IPS-11a (cell line): ENCODE measurements around the gene NGEF.

Source experiments
- H3K4me3 ChIP-seq: one replicate; pipeline ENCODE4 v1.5.1; 2013; ENCODE audit warnings: low read depth, low read length, control low read depth

The NGEF gene

DNA sequence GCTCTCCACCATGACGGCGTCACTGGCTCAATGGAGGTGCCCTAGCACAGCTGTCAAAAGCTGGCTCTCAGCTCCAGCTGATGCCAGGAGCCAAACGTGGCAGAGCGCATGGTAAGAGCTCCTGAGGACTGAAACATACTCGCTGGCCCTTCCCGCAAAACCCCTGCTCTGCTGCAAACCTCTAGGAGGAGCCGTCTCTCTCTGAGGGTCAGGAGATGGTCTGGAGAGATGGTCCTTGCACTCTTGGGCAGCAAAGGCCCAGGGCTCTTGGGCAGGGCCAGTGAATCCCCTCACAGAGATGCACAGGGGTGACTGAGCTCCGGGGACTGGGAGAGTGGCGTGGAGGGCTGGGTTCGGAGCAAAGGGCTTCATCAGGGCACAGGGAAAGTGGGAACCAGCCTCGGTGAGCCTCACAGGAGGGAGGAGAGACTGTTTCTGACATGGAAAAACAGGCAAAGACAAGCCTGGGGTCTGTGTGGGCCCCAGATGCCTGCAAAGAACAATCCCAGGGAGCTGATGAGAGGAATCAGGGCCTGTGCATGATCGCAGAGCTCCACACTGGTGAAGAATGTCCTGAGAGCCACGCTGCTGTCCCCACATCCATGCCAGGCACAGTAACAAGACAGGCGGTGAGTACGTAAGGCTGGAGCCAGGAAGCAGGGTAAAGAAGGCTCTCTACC, 125.7 kb downstream of the NGEF start:
- H3K4me3 ChIP-seq, result no peak overlapping the region

DNA sequence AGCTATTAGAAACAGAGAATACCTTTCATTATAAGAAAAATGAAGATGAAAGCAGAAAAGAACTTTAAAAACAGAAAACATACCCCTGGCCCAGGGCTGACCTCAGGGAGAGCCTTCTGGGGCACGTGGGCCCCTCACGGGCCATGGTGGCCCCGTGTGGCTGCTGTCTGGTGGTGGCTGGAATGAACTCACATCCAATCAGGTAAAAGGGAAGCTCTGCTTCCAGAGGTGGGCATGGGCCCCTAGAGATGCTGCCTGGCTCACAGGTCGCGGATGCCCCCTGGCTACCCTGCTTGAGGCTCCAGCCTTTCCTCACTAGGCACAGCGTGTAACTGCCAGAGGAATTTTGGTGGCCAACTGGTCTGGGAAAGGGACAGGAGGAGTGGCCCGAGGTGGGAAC, 126.4 kb downstream of the NGEF start:
- H3K4me3 ChIP-seq, result no peak overlapping the region

DNA sequence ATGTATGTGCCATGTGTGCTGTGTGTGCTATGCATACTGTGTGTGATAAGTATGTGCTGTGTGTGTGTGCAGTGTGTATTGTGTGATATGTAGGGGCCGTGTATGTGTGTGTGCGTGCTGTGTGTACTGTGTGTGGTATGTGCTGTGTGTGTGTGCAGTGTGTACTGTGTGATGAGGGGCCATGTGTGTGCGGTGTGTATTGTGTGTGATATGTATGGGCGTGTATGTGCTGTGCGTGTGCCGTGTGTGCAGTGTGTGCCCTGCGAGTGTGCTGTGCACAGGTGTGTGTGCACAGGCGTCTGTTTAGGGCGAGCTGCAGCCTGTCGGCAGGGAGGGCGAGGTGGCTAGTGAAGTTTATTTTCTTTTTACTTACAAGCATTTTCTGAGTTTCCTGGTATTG, 126.9 kb downstream of the NGEF start:
- no peak overlapping the region for H3K4me3 ChIP-seq

DNA sequence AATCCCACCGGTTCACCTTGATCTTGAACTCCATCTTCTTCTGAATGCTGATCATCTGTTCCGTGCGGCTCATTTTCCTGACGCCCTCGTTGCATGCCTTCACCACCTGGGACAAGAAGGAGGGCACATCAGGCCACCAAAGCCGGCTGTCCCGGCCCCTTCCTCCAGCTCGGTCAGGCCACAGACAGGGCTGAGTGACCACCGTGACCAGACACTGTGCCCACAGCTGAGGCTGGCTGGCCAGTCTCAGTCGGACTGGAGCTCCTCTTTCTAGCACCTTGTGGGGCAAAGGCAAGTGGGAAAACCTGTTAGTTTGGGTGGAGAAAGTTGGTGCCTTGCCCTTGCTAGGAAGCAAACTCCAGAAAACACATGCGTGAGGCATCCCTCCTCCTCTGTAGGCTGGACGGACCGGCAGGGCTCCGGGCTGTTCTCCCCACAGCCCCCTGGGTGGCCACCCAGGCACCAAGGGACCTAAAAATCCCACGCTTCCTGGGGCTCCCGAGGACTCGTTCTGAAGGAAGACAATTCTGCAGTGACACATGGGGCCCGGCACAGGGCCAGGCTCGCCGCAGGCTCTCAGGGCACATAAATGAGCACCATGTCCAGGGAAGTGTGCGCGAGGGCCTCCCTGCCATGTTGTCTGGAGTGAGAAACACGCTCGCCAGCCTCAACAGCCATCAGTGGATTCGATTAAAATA, 127.6 kb downstream of the NGEF start:
- no peak overlapping the region for H3K4me3 ChIP-seq

DNA sequence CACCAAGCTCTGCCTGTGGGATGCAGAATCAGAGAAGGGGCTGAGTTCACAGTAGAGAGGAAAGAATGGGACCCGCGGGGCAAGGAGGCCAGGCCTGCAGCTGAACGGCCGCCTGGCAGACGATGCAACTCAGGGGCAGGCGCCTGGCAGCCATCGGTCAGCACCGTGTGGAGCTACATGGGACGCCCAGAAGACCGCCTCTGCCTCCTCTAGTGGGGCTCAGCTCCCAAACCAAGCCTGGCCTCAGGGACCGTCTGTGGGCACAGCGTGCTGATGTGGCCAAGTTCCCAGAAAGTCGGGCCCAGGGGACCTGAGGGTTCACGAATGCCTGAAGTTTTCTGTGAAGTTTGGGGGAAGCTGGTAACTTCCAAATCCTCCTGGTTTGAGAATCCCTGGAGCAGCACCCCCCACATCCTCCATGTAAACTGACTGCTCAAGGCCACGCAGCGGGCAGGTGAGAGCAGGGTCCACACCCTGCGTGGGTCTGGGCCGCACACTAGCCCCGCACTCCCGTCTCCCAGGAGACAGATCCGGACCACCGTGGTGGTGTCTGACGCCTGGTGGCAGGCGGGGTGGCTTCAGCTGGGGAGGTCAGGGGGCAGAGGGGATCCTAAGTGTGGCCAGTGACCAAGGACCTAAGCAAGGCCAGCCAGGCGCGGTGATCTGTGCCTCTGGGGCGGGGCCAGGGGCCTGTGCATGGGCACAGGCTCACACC, 128.3 kb downstream of the NGEF start:
- H3K4me3 ChIP-seq, result no peak overlapping the region

DNA sequence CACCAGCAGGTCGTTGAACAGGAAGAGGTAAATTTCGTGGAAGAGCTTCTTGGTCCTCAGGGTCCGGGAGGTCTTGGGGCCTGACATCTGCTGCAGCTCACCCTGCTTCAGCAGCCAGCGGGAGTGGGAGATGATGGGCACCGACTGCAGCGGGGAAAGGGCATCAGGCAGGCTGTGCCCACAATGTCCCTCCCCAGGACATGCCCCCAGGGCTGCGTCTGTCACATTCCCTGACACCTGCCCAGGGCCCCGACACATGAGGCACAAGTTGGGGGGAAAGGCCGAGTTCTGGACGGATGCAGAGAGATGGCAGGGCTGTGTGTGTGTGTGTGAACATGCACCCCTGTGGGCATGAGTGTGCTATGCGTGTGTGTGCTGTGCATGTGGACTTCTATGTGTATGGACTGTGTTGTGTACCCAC, 129.0 kb downstream of the NGEF start:
- no peak overlapping the region for H3K4me3 ChIP-seq

DNA sequence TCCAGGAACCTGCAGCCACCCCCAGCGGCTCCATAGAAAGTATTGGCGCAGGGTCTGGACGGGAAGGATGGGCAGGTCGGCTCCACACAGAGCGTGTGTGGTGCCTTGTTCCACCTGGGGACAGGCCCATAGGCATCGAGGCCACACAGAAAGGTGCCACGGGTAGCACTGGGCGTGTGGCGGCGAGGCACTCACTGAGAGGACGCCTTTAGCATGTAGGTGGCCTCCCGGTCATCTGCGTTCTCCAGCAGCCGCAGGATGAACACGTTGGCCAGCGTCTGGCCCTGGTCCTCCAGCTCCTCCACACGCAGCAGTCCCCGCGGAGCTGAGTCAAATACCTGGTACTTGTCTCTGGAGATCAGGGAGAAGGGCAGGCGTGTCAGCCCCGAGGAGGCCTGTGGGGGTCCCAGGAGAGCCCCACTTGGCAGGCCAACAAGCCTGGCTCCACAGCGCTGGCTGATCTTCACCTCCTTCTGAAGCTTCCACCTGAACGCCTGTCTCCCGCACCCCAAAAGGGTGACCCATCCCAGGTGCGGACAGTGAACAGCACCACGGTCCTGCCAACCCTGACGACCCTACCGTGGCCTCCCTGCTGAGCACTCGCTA, 129.8 kb downstream of the NGEF start:
- no peak overlapping the region for H3K4me3 ChIP-seq

DNA sequence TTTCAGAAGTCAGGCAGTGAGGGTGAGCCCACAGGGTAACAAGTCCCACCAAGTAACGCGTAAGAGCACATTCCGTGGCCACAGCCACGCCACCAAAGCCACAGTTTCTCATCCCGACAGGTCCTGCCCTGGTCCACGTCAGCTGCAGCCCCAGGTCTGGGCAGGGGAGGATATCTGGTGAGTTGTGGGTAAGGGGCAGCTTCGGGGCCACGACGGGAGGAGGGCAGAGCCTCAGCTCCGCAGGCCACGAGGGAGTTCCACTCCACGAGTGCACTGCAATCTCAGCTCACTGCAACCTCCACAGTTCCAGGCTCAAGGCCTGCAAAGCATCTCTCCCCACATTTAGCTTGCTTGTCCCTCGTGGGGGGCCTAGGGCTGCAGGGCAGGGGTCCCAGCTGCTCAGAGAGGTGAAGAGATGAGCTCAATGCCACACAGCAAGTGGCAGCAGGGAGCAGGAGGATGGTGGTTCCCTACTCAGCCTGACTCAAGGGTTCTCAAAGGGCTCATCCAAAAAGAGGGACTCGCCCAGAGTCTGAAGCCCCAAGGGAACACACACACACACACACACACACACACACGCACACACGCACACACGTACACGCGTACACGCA, 130.4 kb downstream of the NGEF start:
- H3K4me3 ChIP-seq, result no peak overlapping the region

DNA sequence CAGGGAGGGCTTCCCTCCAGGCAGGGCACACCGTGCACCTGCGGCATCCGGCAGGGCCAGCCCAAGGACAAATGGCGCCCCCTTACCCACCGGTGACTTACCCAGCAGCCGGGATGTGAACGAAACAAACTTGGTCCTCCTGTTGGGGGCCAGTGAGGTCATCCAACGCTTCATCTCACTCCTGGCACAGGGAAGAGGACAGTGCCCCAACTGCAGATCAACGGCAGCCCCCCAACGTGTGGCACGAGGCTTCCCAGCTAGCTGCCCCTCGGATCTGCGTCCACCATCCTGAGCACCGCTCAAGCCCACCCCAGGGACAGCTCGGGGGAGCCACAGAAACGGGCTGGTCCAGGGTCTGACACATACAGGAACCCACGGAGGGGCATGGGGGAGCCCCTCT, 131.0 kb downstream of the NGEF start:
- no peak overlapping the region for H3K4me3 ChIP-seq

DNA sequence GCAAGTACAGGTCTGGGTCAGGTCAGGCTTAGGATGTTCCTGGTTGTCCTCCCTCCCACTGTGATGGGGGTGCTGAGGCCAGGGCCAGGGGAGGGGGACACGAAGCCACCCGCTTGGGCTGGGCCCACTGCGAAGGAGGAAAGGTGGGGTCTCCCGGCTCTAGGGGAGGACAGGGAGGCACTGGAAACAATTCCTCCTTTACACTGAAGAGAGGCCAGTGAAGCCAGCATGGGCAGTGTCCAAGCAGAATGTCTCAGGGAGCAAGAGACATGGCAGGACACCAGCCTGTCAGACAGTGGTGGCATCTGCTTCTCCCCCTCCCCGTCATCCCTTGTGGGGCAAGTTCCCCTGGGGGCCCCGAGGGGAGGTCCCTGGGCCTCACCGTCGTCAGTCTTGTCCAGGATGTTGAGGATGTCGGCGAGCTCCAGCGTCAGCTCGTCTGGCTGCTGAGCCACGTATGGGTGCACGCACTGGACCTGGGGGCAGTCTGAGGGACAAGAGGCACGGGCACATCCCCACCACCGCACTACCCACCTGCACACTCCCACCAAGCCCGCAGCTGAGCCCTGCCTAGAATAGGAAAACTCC, 132.2 kb downstream of the NGEF start:
- no peak overlapping the region for H3K4me3 ChIP-seq

DNA sequence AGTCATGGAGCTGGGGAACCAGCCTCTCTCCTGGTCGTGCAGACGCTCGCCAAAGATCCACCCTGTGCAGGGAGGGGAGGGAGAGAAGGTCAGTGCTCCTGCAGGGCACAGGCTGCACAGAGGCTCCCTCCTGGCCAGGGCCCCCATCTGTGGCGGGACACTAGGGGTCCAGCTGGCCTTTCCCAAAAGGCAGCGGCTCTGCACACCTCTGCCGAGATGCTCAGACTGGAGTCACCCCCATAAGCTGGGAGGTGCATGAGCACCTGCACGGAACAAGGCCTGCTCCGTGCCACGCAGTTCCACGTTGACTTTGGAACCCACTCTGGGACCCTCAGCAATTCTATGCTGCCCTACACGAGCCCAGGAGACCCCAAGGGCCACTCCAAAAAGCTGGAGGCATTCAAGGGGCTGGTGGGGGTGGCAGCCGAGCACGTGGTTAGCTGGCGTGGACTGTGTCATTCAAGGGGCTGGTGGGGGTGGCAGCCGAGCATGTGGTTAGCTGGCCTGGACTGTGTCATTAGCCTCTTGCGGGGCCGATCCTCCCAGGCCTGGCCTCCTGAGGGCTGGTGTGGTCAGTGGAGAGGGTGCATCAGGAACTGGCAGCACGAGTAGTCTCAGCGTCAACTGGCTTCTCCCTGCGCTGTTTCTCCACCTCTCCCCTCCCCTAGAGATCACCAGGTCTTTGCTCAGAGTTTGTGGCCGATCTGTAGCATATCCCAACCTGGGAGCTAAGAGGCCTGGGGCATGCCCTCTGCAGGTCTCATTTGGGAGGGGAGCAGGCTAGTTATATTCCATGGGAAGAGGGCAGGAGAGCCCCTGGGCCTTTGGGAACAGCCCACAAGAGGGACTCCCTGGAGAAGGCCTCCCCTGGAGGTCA, 133.2 kb downstream of the NGEF start:
- no peak overlapping the region for H3K4me3 ChIP-seq

DNA sequence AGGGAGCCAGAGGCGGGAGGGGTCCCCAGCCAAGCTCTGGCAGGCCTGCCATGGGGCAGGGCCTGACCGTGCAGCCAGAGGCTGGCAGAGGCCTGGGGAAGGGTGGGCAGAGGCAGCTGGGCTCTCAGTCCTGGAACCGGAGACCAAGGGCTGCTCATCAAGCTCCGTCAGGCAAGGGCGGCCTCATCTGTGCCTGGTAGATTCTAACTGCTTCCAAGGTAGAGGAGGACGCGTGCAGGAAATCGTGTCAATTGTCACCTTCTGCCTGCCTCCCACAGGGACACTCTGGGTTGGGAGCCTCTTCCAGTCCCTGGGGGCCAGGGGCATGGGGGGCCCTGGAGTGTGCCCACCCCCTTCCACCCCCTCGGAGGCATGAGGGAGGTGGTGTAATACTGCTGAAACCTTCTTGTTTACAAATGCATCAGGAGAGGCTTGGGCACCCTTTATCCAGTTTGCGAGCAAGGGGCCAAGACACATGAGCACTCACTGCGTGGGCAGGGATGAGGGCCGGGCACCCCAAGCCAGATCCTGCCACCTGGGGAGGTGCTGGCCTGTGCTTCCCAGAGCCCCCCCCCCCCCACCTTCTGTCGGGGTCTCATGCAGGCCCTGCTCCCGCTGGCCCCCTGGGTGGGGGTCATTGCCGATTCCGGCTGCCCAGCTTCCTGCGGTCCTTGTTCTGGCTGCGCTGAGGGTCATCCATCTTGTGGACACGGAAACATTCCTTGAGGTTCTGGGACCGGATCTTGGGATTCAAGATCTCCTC, 134.0 kb downstream of the NGEF start:
- no peak overlapping the region for H3K4me3 ChIP-seq

DNA sequence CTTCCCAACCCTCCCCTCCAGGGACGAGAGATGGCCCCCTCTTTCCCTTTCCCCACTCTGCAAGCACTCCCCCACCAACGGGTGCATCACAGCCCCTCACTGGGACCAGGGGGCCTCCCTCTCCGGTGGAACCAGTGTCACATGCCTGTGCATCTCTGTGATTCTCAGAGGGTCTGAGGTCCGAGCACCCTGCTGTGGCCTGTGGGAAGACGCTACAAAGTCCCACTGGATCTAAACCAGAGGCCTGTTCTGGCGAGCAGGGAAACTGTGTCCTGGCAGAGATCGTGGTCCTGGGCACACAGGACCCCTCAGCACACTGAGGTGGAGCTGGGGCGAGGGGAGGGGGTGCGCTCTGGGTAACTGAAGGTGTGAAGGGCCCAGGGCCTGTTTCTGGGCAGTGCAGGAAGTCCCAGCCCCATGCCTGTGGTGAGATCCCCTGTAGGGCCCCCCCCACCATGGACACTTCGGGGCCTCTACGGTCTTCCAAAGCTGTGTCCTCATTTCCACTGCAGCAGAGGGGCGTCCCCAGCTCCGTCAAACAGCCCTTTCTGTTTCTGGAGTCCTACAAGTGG, 135.0 kb downstream of the NGEF start:
- H3K4me3 ChIP-seq, result no peak overlapping the region

DNA sequence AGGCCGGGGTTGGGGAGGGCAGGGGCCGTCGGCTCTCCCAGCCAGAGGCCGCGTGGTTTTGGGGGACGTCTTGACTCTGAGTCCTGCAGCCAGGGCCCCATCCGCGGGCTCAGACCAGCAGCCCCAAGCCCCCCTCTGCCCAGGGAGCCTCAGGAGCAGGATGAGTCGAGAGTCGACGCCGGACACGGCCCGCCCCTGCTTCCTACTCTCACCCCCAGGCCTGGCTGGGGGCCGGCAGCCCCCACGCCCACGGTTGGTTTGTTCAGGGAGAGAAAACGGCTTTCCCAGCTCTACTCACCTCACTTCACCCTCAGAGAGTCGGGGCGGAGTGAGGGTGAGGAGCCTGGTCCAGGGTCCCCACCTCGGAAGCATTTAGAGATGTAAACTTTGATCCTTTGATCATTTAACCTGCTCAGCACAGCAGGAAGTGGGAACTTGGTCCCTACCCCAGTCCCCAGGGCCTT, 136.0 kb downstream of the NGEF start:
- no peak overlapping the region for H3K4me3 ChIP-seq

DNA sequence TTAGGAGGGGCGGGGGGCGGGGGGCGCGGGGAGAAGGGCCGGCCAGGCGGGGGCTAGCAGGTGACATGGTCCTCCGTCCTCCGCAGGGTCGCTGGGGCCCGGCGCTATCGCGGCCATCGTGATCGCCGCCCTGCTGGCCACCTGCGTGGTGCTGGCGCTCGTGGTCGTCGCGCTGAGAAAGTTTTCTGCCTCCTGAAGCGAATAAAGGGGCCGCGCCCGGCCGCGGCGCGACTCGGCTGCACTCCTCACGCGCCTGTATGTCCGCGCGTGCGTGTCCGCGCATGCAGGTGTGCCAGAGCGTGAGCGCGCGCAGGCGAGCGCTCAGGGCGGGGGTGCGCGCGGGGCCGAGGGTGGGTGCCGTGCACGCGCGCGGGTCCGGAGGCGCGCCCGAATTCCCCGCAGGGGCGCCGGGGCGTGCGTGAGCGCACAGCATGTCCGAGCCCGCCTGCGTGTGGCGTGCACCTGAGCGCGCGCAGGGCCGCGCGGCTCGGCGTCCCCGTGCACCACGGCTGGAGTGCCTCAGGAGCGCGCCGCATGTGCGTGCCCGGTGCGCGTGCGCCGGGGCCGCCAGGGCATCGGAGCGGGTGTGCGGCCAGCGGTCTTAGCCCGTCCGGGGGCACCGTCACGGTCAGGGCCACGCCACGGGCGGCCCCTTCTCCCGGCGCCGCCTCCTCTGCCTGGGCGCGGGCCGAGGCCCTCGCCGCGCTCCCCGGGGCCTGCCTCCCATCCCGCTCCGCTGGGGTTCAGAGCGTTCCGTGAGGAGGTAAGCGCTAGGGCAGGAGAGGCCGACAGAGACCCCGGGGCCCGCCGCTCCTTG, 136.7 kb downstream of the NGEF start:
- peak overlapping the region; percentile 51 for H3K4me3 ChIP-seq

DNA sequence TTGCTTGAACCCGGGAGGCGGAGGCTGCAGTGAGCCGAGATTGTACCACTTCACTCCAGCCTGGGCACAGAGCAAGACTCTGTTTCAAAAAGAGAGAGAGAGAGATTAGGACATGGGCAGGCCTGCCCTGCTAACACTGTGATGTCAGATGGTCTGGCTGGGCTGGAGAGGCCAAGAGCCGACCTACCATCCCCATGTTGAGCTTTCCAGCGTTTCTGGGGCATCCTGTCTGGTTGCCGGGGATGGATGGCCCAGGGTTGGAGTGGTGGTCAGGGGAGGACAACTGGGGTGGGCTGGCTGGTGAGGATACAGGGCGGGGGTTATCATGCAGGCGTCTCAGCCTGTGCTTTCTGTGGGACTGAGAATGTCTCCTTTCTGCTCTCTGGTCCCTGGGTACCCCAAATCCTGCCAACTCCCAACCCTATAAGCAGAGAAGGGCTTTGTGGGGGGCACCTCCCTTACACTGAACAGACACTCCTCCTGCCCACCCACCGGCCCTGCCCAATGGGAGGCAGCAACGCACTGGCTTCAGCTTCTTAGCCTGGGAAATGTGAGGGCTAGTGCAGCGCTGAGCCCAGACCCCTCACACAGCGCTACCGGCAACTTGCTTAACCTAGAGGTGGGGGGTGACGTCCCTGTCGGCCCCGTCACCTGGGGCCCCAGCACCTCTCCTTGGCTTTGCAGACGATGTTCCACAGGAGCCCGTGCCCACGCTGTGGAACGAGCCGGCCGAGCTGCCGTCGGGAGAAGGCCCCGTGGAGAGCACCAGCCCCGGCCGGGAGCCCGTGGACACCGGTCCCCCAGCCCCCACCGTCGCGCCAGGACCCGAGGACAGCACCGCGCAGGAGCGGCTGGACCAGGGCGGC, 137.6 kb downstream of the NGEF start:
- H3K4me3 ChIP-seq, result peak overlapping the region; percentile 24

DNA sequence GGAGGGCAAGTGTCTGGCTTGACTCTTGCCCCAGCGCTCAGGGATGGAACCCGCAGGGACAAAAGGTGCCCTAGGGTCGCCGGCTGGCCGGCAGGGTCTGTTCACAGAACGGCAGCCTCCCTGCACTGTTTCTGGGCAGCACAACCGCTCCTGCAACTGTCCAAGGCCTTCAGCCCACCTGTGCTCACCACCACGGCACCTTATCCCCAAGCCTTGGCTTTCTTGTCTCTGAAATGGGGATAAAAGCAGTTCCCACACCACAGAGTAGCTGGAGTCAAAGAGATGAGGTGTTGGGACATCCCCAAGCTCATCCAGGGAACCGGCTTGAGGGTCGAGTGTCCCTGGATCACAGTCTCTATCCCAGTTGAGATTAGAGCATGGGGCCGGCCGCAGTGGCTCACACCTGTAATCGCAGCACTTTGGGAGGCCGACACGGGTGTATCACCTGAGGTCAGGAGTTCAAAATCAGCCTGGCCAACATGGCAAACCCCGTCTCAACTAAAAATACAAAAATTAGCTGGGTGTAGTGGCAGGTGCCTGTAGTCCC, 138.3 kb downstream of the NGEF start:
- H3K4me3 ChIP-seq, result no peak overlapping the region
